Panc1 (cell line): ENCODE data around the gene IRX6.

Experiments
- CTCF ChIP-seq: fragments of 450-650 bp; IDR thresholded peaks from 2 replicates; pipeline ENCODE4 v1.5.1; 2017; ENCODE audit warnings: mild to moderate bottlenecking
- POLR2AphosphoS5 ChIP-seq: IDR thresholded peaks from 2 replicates; pipeline ENCODE4 v1.6.1; 2012; ENCODE audit warnings: mild to moderate bottlenecking, low read depth, low read length, moderate library complexity
- SIN3A ChIP-seq: IDR thresholded peaks from 2 replicates; pipeline ENCODE4 v1.6.1; 2012; ENCODE audit warnings: low read depth, mild to moderate bottlenecking, low read length, moderate library complexity, borderline replicate concordance; ENCODE audit not compliant: insufficient read depth
- TCF7L2 ChIP-seq: IDR thresholded peaks from 2 replicates; pipeline ENCODE4 v1.6.1; 2011; ENCODE audit warnings: mild to moderate bottlenecking, low read depth, low read length, inconsistent platforms
- TF ChIP-seq, protein P1 (sequence below), 2 experiments: IDR thresholded peaks; 2 replicates each; pipeline ENCODE4 v1.6.1; 2011 to 2012; ENCODE audit warnings: low read depth in 2 of 2, control low read depth in 1 of 2, low read length in 1 of 2, mild to moderate bottlenecking in 1 of 2, moderate library complexity in 1 of 2; ENCODE audit not compliant: insufficient read depth in 1 of 2

DNA sequence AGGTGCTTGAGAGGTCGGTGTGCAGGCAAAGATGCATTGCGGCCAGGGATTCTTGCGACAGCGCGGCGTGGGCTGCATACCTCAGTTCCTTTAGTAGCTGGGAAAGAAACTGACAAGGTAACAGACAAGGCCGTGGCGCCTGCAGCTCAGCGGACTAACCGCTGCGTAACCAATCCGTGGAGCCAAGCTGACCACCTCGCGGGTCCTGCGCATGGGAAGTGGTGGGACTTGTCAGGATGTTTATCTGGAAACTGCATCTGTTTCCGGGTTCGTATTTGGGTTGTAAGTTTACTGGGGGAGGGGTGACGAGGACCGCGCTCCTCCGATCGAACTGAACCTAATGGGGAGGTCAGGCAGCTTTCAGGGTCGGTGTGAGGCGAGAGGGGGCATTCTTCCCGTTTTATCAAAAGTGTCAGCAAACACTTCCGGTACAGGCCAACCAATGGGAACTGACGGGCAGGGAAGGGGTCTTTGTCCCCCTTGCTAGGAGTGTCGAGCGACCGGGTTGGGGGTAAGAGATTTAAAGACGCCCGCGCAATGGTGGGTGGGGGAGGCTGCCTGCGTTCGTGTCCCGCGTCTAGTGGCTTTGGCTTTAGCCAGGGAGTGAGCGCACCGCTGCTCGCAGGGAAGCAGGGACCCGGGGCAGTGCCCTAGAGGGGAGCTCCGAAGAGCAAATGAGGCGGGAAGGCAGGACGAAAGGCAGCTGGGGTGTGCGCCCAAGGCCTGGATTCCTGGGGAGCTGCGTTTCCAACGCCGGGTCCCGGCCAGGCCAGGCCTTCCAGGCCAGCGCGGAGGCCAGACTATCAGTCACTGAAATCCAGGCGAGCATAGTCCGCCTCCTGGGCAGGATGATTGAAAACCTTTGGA lies 7.0 kb downstream of the IRX6 start:
- no peak for TF ChIP-seq POLR2AphosphoS5
- no peak for TF ChIP-seq CTCF
- TF ChIP-seq, protein P1, sequence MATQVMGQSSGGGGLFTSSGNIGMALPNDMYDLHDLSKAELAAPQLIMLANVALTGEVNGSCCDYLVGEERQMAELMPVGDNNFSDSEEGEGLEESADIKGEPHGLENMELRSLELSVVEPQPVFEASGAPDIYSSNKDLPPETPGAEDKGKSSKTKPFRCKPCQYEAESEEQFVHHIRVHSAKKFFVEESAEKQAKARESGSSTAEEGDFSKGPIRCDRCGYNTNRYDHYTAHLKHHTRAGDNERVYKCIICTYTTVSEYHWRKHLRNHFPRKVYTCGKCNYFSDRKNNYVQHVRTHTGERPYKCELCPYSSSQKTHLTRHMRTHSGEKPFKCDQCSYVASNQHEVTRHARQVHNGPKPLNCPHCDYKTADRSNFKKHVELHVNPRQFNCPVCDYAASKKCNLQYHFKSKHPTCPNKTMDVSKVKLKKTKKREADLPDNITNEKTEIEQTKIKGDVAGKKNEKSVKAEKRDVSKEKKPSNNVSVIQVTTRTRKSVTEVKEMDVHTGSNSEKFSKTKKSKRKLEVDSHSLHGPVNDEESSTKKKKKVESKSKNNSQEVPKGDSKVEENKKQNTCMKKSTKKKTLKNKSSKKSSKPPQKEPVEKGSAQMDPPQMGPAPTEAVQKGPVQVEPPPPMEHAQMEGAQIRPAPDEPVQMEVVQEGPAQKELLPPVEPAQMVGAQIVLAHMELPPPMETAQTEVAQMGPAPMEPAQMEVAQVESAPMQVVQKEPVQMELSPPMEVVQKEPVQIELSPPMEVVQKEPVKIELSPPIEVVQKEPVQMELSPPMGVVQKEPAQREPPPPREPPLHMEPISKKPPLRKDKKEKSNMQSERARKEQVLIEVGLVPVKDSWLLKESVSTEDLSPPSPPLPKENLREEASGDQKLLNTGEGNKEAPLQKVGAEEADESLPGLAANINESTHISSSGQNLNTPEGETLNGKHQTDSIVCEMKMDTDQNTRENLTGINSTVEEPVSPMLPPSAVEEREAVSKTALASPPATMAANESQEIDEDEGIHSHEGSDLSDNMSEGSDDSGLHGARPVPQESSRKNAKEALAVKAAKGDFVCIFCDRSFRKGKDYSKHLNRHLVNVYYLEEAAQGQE (IDR thresholded peaks at IDR 0.05; ENCODE audit: insufficient read depth in 1 of 2, low read depth in 2 of 2, low read length in 1 of 2), result no peak
- TF ChIP-seq TCF7L2, result no peak
- no peak for TF ChIP-seq SIN3A
